Naive thymus-derived CD8-positive, alpha-beta T cell (primary cell): ENCODE data around the gene APEX2. TPM values are rescaled to one million over a fixed set of nuclear protein-coding genes. Genes with fewer than 3 reads are reported as not detected.
A peak's percentile ranks its signal among the peaks of the same experiment; 100 is the strongest.
"Not testable (repeated sequence)": the region's sequence is repeated elsewhere in the genome, so short reads cannot be mapped to it uniquely, and the experiment has no call there.

Experiments
- ATAC-seq, 2 donors: fragments of 150-1000 bp; cut with Tn5 transposase in 1 of 2; sonication (Bioruptor Pico), chemical (Tn5 transposase) in 1 of 2; 1 replicate in 1 of 2; 2 replicates in 1 of 2; pipeline ENCODE4 v1.10.0; 2021; ENCODE audit warnings: mild to moderate bottlenecking in 2 of 2, moderate library complexity in 2 of 2
- POLR2A ChIA-PET: fragments of 350-600 bp; sonication (Branson Sonifier 250); formaldehyde crosslinking; loops from one replicate; lab custom pipeline; 2021; ENCODE audit warnings: antibody characterized with exemption; lab: Charles Lee
- DNase-seq, 10 donors: peaks; one replicate each; pipeline versions ENCODE4 v3.0.0 to v3.0.0-alpha.2; 2020 to 2022
- H3K27ac Mint-ChIP-seq, 10 donors: one replicate each; pipeline ENCODE4 v1.8.0; 2020 to 2022; ENCODE audit warnings: mild to moderate bottlenecking in 10 of 10, mixed read lengths in 10 of 10, moderate library complexity in 4 of 10, inconsistent platforms in 1 of 10
- H3K27me3 Mint-ChIP-seq, 5 donors: one replicate each; pipeline ENCODE4 v1.8.0; 2021 to 2022; ENCODE audit warnings: mixed read lengths in 5 of 5
- H3K36me3 Mint-ChIP-seq, 3 donors: one replicate each; pipeline ENCODE4 v1.8.0; 2020 to 2022; ENCODE audit warnings: mixed read lengths in 3 of 3, mild to moderate bottlenecking in 2 of 3, inconsistent platforms in 1 of 3
- H3K4me1 Mint-ChIP-seq, 4 donors: one replicate each; pipeline ENCODE4 v1.8.0; 2021 to 2022; ENCODE audit warnings: mixed read lengths in 4 of 4
- H3K4me3 Mint-ChIP-seq, 10 donors: one replicate each; pipeline ENCODE4 v1.8.0; 2020 to 2022; ENCODE audit warnings: mild to moderate bottlenecking in 10 of 10, mixed read lengths in 10 of 10, moderate library complexity in 6 of 10, inconsistent platforms in 1 of 10
- H3K9me3 Mint-ChIP-seq, 9 donors: one replicate each; pipeline ENCODE4 v1.8.0; 2020 to 2022; ENCODE audit warnings: mixed read lengths in 9 of 9, mild to moderate bottlenecking in 3 of 9, inconsistent platforms in 1 of 9, moderate library complexity in 1 of 9
- polyA plus RNA-seq, 3 donors: library from polyadenylated mRNA; unstranded; fragments of 300-500 nt; fragmentation: Illumina TruSeq; gene quantifications; one replicate each; pipeline ENCODE4 v1.2.3, GENCODE V29; 2021
- total RNA-seq, 8 experiments: library from RNA in 2 of 8; stranded (reverse) in 2 of 8; gene quantifications; one replicate each; pipeline ENCODE4 v1.2.3 and lab custom pipeline; 2021 to 2026

Gene APEX2, protein sequence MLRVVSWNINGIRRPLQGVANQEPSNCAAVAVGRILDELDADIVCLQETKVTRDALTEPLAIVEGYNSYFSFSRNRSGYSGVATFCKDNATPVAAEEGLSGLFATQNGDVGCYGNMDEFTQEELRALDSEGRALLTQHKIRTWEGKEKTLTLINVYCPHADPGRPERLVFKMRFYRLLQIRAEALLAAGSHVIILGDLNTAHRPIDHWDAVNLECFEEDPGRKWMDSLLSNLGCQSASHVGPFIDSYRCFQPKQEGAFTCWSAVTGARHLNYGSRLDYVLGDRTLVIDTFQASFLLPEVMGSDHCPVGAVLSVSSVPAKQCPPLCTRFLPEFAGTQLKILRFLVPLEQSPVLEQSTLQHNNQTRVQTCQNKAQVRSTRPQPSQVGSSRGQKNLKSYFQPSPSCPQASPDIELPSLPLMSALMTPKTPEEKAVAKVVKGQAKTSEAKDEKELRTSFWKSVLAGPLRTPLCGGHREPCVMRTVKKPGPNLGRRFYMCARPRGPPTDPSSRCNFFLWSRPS
- total RNA-seq (10 to 100 TPM; 13.5 to 14.0 TPM), polyA plus RNA-seq (10 to 100 TPM; 20.4 to 21.6 (median 21.2) TPM), total RNA-seq (lab: John Stamatoyannopoulos, UW) (9.3 to 33.4 (median 29.6) reads per million in 6 experiments)

DNA sequence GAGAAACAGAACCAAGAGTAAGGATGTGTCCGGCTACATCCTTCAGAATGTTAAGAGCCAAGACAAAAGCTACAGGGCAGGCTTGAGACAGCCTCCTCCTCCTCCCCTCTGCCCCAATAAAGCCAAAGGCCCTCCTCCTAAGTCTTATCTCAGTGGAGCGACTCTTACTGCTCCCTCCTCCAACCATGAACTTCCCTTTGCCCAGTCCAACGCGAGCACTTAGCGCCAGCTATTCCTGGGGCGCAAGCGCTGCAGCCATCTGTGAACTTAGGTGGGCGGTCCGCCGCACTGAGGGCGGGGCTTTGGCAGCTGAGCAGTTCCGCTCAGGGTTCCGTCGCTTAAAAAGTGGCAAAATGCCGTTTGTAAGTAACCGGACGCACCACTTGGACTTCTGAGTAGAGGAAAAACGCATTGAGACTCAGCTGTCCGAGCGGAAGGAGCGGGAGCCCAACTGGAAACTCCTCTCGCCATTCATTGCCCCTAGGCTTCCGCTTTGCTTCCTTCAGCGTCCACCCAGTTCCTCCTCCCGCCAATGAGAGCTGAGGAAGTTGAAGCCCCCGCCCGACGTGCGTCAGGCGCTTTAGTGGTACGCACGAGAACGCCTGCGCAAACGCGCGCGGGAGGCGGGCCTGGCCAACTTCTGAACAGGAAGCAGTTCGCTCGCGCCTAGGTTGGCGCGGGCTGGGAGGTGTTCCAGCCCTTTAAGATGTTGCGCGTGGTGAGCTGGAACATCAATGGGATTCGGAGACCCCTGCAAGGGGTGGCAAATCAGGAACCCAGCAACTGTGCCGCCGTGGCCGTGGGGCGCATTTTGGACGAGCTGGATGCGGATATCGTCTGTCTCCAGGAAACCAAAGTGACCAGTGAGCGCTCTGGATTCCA, at the start of gene APEX2:
Gene APEX2, plus strand, starts transcription at position 647 of the 882 bp plus-strand sequence. Its CDS starts 60 bp downstream, at position 707.
- Mint-ChIP-seq H3K27ac (peak within 1 kb of the TSS; percentile 93 to 98 (median 96)), H3K9me3 (peaks cover 0 to 1% (median 0%) of the 10 kb centered on the region in 9 donors), H3K4me1 (peaks cover 14 to 41% (median 39%) of the 10 kb centered on the region in 4 donors), H3K4me3 (peak within 1 kb of the TSS; percentile 89 to 96 (median 94)), H3K36me3 (peaks cover 0 to 21% (median 0%) of the 10 kb centered on the region in 3 donors), H3K27me3 (no peaks in the 10 kb centered on the region)
- DNase-seq: peak; percentile 74 to 93 (median 86)
- ATAC-seq: peak; percentile 94
- POLR2A ChIA-PET: interaction anchor here (0.5 to 2.0 kb wide), 13 partner anchors 9 to 957 kb away, joined by 3 to 11 read pairs (median 4); partner anchors contain the start of genes FAM120C, GNL3L and PHF8

DNA sequence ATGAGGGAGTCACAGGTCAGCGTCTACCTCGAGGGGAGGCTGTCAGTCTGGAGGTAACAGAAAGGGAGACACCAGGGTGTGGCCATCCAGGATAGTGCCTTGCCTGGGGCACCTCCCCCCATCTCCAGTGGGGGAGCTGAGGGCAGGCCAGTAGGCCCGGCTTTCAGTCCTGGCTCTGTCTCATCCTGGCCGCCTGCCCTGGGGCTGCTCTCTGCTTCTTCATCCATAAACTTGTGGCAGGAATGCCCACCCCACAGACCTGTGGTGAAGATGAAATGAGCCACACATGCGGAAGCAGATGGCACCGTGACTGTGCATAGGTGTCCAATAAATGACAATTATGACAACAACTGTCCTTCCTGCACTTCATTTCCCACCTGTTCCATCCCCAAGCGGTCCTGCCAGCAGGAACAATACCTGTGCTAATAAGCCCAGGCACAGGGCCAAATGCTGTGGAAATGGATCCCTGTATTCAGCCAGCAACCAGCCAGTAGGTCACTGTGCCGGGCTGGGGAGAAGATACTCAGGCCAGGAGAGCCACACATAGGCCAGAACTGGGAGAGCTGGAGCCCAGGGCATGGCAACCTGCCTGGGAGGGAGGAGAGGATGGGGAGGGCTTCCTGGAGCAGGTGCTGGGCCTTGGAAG, 49.3 kb upstream of the APEX2 start:
- ATAC-seq: no peak
- Mint-ChIP-seq H3K27ac (no peak overlapping the region), H3K9me3 (no peaks in the 10 kb centered on the region), H3K27me3 (no peaks in the 10 kb centered on the region), H3K4me1 (peaks cover 0 to 5% (median 0%) of the 10 kb centered on the region in 4 donors), H3K4me3 (no peak overlapping the region), H3K36me3 (no peaks in the 10 kb centered on the region)
- POLR2A ChIA-PET: no interaction called here
- no peak for DNase-seq

DNA sequence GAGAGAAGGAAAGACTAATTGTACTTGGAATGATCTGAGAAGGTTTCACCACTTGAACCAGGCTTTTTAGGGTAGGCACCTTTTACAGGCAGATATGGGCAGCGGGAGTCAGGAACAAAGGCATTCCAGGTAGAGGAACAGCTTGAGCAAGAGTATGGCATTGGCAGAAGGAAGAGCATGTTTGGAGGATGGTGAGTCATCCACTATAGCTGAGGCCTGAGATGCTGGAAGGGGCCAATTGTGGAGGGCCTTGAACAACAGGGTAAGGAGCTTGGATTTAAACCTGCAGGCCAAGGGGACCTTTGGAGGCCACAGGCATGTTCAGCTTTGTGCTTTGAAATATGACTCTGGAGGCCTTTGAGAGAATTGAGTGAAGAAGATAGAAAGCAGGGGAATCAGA, 38.4 kb upstream of the APEX2 start:
- POLR2A ChIA-PET: no interaction called here
- H3K27me3 Mint-ChIP-seq: no peaks in the 10 kb centered on the region
- DNase-seq (no peak), ATAC-seq (no peak)
- H3K9me3 Mint-ChIP-seq: peaks cover 0 to 2% (median 0%) of the 10 kb centered on the region in 9 donors
- no peak overlapping the region for H3K4me3 Mint-ChIP-seq
- no peaks in the 10 kb centered on the region for H3K36me3 Mint-ChIP-seq
- no peak overlapping the region for H3K27ac Mint-ChIP-seq
- peaks cover 14 to 39% (median 24%) of the 10 kb centered on the region in 4 donors for H3K4me1 Mint-ChIP-seq

DNA sequence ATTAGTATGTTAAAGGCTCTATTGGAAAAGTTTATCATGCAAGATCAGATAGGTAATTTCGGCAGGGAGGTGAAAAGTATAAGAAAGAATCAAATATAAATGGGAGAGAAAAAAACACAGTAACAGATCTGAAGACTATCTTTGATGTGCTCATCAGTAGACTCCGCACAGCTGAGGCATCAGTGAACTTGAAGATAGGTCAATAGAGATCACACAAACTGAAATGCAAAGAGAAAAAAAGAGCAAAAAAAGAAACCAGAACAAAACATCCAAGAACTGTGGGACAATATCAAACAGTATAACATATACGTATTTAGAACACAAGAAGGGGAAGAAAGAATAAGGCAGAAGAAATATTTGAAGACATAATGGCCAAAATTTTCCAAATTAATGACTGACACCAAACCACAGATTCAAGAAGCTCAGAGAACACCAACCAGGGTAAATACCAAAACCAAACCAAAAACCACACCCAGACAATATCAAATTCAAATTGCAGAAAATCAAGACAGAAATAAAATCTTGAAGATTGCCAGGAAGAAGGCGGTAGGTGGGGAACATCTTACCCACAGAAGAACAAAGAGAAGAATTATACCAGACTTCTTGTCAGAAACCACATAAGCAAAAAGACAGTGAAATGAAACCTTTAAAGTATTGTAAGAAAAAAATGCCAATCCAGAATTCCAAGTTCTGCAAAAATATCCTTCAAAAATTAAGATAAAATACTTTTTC, 35.2 kb upstream of the APEX2 start:
- H3K9me3 Mint-ChIP-seq: peaks cover 0 to 14% (median 0%) of the 10 kb centered on the region in 9 donors
- ATAC-seq (peak; percentile 86 to 88), DNase-seq (peak in 5 of 10 donors; percentile 4 to 60 (median 43))
- H3K4me1 Mint-ChIP-seq: peaks cover 15 to 42% (median 25%) of the 10 kb centered on the region in 4 donors
- POLR2A ChIA-PET: no interaction called here
- H3K36me3 Mint-ChIP-seq: no peaks in the 10 kb centered on the region
- H3K27ac Mint-ChIP-seq: peak overlapping the region; percentile 20 to 89 (median 69)
- peak overlapping the region; percentile 4 to 75 (median 60) for H3K4me3 Mint-ChIP-seq
- no peaks in the 10 kb centered on the region for H3K27me3 Mint-ChIP-seq

DNA sequence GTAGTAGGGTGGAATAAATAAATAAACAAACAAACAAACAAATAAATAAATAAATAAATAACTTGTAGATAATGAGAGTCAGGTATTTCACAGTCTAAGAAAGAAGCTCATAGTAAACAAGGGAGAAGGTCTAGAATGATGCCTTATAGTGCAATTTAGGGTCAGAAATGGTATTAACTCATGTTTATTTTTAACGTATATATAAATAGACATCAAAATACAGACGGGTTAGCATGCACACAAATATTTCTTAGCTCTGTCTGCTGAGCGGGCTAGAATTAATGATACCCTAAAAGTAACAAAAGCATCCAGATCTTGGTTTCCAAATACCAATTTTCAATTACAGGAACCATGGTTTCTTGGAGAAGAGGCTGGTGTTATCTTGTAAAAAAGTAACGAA, 22.8 kb upstream of the APEX2 start:
- Mint-ChIP-seq H3K27ac (no peak overlapping the region), H3K36me3 (no peaks in the 10 kb centered on the region), H3K4me1 (no peaks in the 10 kb centered on the region), H3K27me3 (no peaks in the 10 kb centered on the region), H3K4me3 (no peak overlapping the region), H3K9me3 (peaks cover 0 to 2% (median 0%) of the 10 kb centered on the region in 9 donors)
- POLR2A ChIA-PET: no interaction called here
- no peak for ATAC-seq
- DNase-seq: no peak

DNA sequence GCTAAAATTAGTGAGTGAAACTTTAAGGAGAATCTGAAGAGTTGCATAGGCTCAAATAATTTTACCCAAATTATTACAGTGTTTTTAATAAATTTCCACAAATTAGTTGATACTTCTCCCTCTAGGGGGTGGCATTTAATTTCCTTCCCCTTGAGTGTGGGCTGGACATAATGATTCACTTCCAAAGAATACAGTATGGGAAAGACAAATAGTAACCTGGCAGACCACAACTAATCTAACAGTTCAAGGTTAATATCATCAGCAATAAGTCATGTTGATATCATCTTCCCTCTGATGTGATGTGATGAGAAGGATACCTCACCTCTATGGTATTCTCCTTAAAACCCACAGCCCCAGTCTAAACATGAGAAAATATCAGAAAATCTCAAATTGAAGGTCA, 21.7 kb upstream of the APEX2 start:
- Mint-ChIP-seq H3K27ac (no peak overlapping the region), H3K9me3 (peaks cover 0 to 4% (median 0%) of the 10 kb centered on the region in 9 donors), H3K27me3 (no peaks in the 10 kb centered on the region), H3K4me1 (no peaks in the 10 kb centered on the region), H3K36me3 (no peaks in the 10 kb centered on the region), H3K4me3 (no peak overlapping the region)
- DNase-seq (no peak), ATAC-seq (no peak)
- POLR2A ChIA-PET: no interaction called here

DNA sequence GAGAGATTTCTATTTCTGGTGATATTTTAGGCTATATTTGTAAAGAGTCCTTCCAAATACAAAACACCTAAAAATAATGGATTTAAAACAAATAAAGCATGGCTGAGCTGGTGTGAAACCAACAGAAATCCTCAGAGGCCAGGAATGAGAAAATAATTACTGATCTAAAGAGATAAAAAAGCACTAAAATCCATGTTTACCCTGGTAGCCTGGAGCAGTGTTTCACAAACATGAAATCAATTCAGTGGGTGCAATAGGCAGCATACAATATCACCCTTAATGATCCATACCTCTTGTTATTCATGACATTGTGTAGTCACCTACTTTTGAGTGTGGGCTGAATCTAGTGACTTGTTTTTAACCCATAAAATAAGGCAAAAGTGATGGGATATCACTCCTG, 20.7 kb upstream of the APEX2 start:
- Mint-ChIP-seq H3K4me1 (no peaks in the 10 kb centered on the region), H3K9me3 (peaks cover 0 to 4% (median 0%) of the 10 kb centered on the region in 9 donors)

DNA sequence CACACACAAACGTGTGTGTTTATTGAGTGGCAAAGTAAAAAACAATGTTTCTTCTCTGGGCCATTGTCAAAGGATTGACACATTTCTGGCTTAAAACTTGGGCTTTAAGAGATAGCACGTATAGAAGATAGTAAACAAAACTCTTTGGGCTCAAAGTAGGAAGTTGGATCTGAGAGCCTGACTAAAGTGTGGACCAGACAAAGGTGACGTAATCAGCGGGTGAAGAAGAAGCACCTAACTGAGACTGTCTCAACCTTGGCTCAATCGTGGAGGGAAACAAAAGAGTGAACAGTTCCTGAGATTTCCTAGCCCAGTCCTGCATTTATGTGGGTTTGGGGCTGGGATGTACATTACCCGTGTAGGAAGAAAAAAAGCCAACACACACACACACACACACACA, 19.8 kb upstream of the APEX2 start:
- peaks cover 0 to 8% (median 2%) of the 10 kb centered on the region in 3 donors for H3K36me3 Mint-ChIP-seq
- DNase-seq (no peak), ATAC-seq (no peak)
- no peaks in the 10 kb centered on the region for H3K4me1 Mint-ChIP-seq
- H3K9me3 Mint-ChIP-seq: peaks cover 0 to 4% (median 0%) of the 10 kb centered on the region in 9 donors
- no peak overlapping the region for H3K4me3 Mint-ChIP-seq
- H3K27ac Mint-ChIP-seq: no peak overlapping the region
- POLR2A ChIA-PET: interaction anchor here (0.7 kb wide), 1 partner anchor 26 kb away, joined by 3 read pairs; no protein-coding TSS in a partner anchor
- H3K27me3 Mint-ChIP-seq: no peaks in the 10 kb centered on the region

More for the DNA sequence above, 20.7 kb upstream of the APEX2 start:
- POLR2A ChIA-PET: interaction anchor here (0.7 kb wide), 1 partner anchor 27 kb away, joined by 3 read pairs; no protein-coding TSS in a partner anchor
- ATAC-seq (no peak), DNase-seq (no peak)
- Mint-ChIP-seq H3K27me3 (no peaks in the 10 kb centered on the region), H3K36me3 (peaks cover 0 to 8% (median 2%) of the 10 kb centered on the region in 3 donors), H3K4me3 (no peak overlapping the region), H3K27ac (no peak overlapping the region)

DNA sequence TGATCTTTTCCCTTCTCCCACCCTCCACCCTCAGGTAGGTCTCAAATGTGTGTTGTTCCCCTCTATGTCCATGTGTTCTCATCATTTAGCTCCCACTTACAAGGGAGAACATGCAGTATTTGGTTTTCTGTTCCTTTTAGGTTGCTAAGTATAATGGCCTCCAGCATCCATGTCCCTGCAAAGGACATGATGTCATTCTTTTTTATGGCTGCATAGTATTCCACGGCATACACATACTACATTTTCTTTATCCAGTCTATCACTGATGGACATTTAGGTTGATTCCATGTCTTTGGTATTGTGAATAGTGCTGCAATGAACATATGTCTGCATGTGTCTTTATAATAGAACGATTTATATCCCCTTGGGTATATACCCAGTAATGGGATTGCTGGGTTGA, 16.9 kb upstream of the APEX2 start:
- H3K9me3 Mint-ChIP-seq, ATAC-seq, POLR2A ChIA-PET, H3K36me3 Mint-ChIP-seq, H3K27me3 Mint-ChIP-seq, H3K4me1 Mint-ChIP-seq, H3K4me3 Mint-ChIP-seq, DNase-seq, H3K27ac Mint-ChIP-seq: not testable (repeated sequence)

DNA sequence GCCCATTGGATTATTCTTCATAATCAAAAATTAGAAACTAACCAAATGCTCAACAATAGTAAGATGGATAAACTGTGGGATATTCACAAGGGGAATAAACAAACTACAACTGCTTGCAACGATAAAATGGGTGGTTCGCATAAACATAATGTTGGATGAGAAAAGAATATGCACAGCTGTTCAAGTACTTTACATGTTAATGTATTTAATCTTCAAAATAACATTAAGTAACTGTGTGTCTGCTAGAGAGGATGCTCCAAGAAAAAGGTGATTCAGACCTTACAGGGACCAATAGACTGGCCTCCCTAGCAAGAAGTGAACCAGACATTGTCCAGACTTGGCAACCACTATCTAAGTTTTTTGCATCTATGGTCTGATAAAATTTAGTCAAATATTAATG, 8.5 kb upstream of the APEX2 start:
- POLR2A ChIA-PET: no interaction called here
- H3K9me3 Mint-ChIP-seq: peaks cover 0 to 5% (median 0%) of the 10 kb centered on the region in 9 donors
- no peaks in the 10 kb centered on the region for H3K4me1 Mint-ChIP-seq
- no peak overlapping the region for H3K27ac Mint-ChIP-seq
- peaks cover 0 to 6% (median 0%) of the 10 kb centered on the region in 5 donors for H3K27me3 Mint-ChIP-seq
- H3K4me3 Mint-ChIP-seq: no peak overlapping the region
- ATAC-seq (no peak), DNase-seq (no peak)
- H3K36me3 Mint-ChIP-seq: no peaks in the 10 kb centered on the region

DNA sequence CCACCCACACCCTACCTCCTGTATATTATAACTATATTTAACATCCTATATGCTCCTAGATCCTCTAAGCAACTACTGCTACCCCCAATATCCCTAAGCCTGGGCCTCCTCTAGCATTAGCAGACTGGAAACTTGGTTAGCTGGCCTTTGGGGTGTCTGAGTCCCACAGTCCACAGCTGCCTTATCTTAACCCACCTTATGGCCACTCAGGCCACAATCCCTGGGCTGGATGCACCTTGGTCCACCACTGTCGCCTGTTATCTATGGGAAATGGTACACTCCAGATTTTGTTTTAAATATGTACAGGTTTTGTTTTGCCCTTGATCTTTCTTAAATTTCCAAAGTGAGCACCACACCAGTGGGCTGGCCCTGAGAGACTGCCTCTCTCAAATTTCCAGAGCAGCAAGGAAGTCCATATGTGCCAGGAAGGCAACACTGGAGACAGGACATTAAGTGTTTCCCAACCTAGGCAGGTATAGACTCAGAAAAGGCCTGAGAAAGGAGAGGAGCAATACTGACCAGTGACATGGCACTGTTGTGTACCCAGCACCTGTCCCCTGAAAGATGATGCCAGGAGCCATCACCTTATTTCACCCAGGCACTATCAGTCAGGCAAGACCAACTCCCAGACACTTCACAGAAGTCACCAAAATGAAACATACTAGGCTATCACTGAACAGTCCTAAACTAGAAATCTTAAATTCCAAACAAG, 7.1 kb upstream of the APEX2 start:
- H3K9me3 Mint-ChIP-seq: no peaks in the 10 kb centered on the region
- no peaks in the 10 kb centered on the region for H3K4me1 Mint-ChIP-seq
- H3K4me3 Mint-ChIP-seq: no peak overlapping the region
- H3K27me3 Mint-ChIP-seq: peaks cover 0 to 6% (median 0%) of the 10 kb centered on the region in 5 donors
- POLR2A ChIA-PET: no interaction called here
- ATAC-seq (no peak), DNase-seq (no peak)
- no peak overlapping the region for H3K27ac Mint-ChIP-seq
- H3K36me3 Mint-ChIP-seq: no peaks in the 10 kb centered on the region
